Measurements from ENCODE around the gene NHS.

GRCh38 chrX:17596546-17597205, 221.7 kb downstream of the NHS start:
- TF ChIP-seq CTCF (IDR thresholded peaks at IDR 0.05; ENCODE audit: low read depth, low read length, poor library complexity, severe bottlenecking) (no peak), EZH2phosphoT487 (IDR thresholded peaks at IDR 0.05; ENCODE audit: borderline replicate concordance, low read length) (no peak)

Data from DOHH2 (cell line).